Measurements from ENCODE around the gene TCF20. TPM values are rescaled to one million over a fixed set of nuclear protein-coding genes. Genes with fewer than 3 reads are reported as not detected.

The TCF20 gene
- polyA plus RNA-seq, 1 donor from 2014 or later = 1.4 TPM

- no peaks in the 10 kb centered on the region for H3K27me3 Mint-ChIP-seq
- peaks cover 15 to 32% (median 19%) of the 10 kb centered on the region in 3 donors for H3K4me1 Mint-ChIP-seq
- no peaks in the 10 kb centered on the region for H3K9me3 Mint-ChIP-seq
- H3K36me3 Mint-ChIP-seq = no peaks in the 10 kb centered on the region
- peak overlapping the region; percentile 87 to 95 (median 88) for H3K4me3 Mint-ChIP-seq
- H3K27ac Mint-ChIP-seq = peak overlapping the region; percentile 71 to 87 (median 81)
Observed at GRCh38 chr22:42268852-42269410, 1.5 kb downstream of the TCF20 start.

DNA sequence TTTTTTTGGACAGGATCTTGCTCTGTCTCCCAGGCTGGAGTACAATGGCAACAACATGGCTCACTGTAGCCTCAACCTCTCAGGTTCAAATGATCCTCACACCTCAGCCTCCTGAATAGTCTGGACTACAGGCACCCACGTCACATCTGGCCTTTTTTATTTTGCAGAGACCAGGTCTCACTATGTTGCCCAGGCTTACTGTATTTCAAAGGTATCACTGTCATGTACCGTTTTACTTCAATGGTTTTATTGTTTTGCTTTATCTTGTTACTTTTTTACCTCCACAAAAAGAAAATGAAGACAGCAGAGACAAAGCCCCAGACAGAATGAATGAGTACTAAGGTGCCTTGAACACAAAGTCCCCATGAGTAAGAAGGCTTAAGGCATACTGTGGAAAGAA, 5.1 kb downstream of the TCF20 start:
- peak overlapping the region in 2 of 4 donors; percentile 33 to 56 for H3K4me3 Mint-ChIP-seq
- no peaks in the 10 kb centered on the region for H3K36me3 Mint-ChIP-seq
- no peaks in the 10 kb centered on the region for H3K9me3 Mint-ChIP-seq
- H3K27me3 Mint-ChIP-seq = no peaks in the 10 kb centered on the region
- no peak overlapping the region for H3K27ac Mint-ChIP-seq
- peaks cover 24 to 53% (median 40%) of the 10 kb centered on the region in 3 donors for H3K4me1 Mint-ChIP-seq

- Mint-ChIP-seq H3K27ac (no peak overlapping the region), H3K36me3 (no peaks in the 10 kb centered on the region), H3K27me3 (no peaks in the 10 kb centered on the region), H3K4me1 (peaks cover 25 to 60% (median 43%) of the 10 kb centered on the region in 3 donors), H3K9me3 (no peaks in the 10 kb centered on the region), H3K4me3 (no peak overlapping the region)
Observed at GRCh38 chr22:42263944-42264343, 6.5 kb downstream of the TCF20 start.

- H3K27ac Mint-ChIP-seq = peak overlapping the region in 2 of 3 donors; percentile 64 to 81
- no peaks in the 10 kb centered on the region for H3K9me3 Mint-ChIP-seq
- no peaks in the 10 kb centered on the region for H3K36me3 Mint-ChIP-seq
- no peaks in the 10 kb centered on the region for H3K27me3 Mint-ChIP-seq
- peaks cover 18 to 59% (median 43%) of the 10 kb centered on the region in 3 donors for H3K4me1 Mint-ChIP-seq
- H3K4me3 Mint-ChIP-seq = no peak overlapping the region
Observed at GRCh38 chr22:42262964-42263363, 7.5 kb downstream of the TCF20 start.

- Mint-ChIP-seq H3K27ac (no peak overlapping the region), H3K4me3 (no peak overlapping the region), H3K9me3 (no peaks in the 10 kb centered on the region), H3K4me1 (peaks cover 22 to 63% (median 54%) of the 10 kb centered on the region in 3 donors), H3K36me3 (no peaks in the 10 kb centered on the region), H3K27me3 (no peaks in the 10 kb centered on the region)
Observed at GRCh38 chr22:42261296-42261695, 9.2 kb downstream of the TCF20 start.

DNA sequence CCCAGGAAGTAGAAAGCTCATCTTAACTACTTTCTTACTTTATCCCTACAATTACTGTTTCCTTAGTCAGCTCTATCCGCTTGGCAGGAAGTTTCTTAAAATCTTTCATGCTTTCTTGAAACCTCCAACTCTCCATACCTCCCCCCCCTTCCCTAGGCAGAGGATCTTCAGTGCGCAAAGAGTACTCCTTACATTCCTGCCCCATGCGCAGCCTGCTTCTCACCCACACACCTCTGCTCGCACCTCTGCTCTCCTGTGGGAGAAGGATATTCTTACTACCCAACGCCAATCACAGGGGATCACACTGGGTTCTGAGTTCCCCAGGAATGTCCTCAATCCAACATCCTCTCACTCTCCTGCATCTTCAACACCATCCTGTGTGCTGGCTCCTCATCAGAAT, 12.3 kb downstream of the TCF20 start:
- H3K27me3 Mint-ChIP-seq = no peaks in the 10 kb centered on the region
- peak overlapping the region in 1 of 3 donors; percentile 68 for H3K27ac Mint-ChIP-seq
- H3K36me3 Mint-ChIP-seq = no peaks in the 10 kb centered on the region
- H3K4me1 Mint-ChIP-seq = peaks cover 21 to 56% (median 55%) of the 10 kb centered on the region in 3 donors
- H3K4me3 Mint-ChIP-seq = no peak overlapping the region
- H3K9me3 Mint-ChIP-seq = no peaks in the 10 kb centered on the region

GRCh38 chr22:42257386-42257785, 13.1 kb downstream of the TCF20 start:
- H3K36me3 Mint-ChIP-seq = no peaks in the 10 kb centered on the region
- peak overlapping the region in 1 of 4 donors; percentile 11 for H3K4me3 Mint-ChIP-seq
- no peaks in the 10 kb centered on the region for H3K9me3 Mint-ChIP-seq
- no peaks in the 10 kb centered on the region for H3K27me3 Mint-ChIP-seq
- H3K4me1 Mint-ChIP-seq = peaks cover 19 to 53% (median 47%) of the 10 kb centered on the region in 3 donors
- no peak overlapping the region for H3K27ac Mint-ChIP-seq

- Mint-ChIP-seq H3K9me3 (no peaks in the 10 kb centered on the region), H3K27me3 (no peaks in the 10 kb centered on the region), H3K4me1 (peaks cover 15 to 48% (median 43%) of the 10 kb centered on the region in 3 donors), H3K27ac (no peak overlapping the region), H3K36me3 (no peaks in the 10 kb centered on the region), H3K4me3 (peak overlapping the region in 1 of 4 donors; percentile 11)
Observed at GRCh38 chr22:42256930-42257329, 13.5 kb downstream of the TCF20 start.

GRCh38 chr22:42256220-42256619, 14.2 kb downstream of the TCF20 start:
- H3K27ac Mint-ChIP-seq = peak overlapping the region in 1 of 3 donors; percentile 38
- H3K4me3 Mint-ChIP-seq = no peak overlapping the region
- H3K27me3 Mint-ChIP-seq = no peaks in the 10 kb centered on the region
- peaks cover 15 to 48% (median 41%) of the 10 kb centered on the region in 3 donors for H3K4me1 Mint-ChIP-seq
- H3K9me3 Mint-ChIP-seq = no peaks in the 10 kb centered on the region
- no peaks in the 10 kb centered on the region for H3K36me3 Mint-ChIP-seq

DNA sequence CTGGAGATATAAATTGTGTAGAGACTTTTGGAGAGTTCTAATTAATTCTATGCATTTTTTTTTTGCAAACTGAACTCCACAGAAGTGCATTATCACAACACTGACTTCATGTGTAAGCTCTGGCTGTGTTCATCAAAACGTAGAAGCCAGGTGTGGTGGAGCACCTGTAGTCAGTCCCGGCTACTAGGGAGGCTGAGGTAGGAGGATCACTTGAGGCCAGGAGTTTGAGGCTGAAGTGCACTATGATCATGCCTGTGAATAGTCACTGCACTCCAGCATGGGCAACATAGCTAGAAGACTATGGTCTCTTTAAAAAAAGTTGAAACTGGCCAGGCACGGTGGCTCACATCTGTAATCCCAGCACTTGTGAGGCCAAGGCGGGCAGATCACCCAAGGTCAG, 20.6 kb downstream of the TCF20 start:
- H3K4me3 Mint-ChIP-seq = peak overlapping the region in 1 of 4 donors; percentile 27

GRCh38 chr22:42248995-42249394, 21.5 kb downstream of the TCF20 start:
- H3K4me1 Mint-ChIP-seq = peaks cover 15 to 28% (median 16%) of the 10 kb centered on the region in 3 donors

More for the DNA sequence above, 20.6 kb downstream of the TCF20 start:
- Mint-ChIP-seq H3K36me3 (no peaks in the 10 kb centered on the region), H3K27me3 (no peaks in the 10 kb centered on the region), H3K4me1 (peaks cover 13 to 34% (median 17%) of the 10 kb centered on the region in 3 donors), H3K27ac (peak overlapping the region in 1 of 3 donors; percentile 35), H3K9me3 (peaks cover 0 to 1% (median 0%) of the 10 kb centered on the region in 3 donors)

DNA sequence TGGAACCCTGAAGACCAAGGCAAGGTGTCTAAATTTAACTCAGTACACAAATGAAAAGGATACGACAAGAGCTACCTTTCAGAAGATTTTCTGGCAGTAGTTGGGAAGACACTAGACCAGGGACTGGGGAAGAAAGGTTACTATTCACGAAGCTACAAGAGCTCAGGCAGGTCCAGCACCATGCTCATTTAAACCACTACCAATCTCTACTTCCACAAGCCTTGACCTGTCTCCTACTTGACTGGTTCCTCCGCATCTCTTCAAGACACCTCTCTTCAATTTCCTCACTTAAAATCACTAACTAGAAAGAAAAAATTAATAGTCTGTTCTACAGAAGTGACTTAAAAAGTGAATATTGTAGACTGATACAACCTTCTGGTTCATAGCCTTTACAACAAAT, 22.9 kb downstream of the TCF20 start:
- peaks cover 18 to 30% (median 19%) of the 10 kb centered on the region in 3 donors for H3K4me1 Mint-ChIP-seq
- H3K27ac Mint-ChIP-seq = peak overlapping the region in 1 of 3 donors; percentile 39
- no peaks in the 10 kb centered on the region for H3K27me3 Mint-ChIP-seq
- H3K4me3 Mint-ChIP-seq = no peak overlapping the region
- peaks cover 0 to 1% (median 0%) of the 10 kb centered on the region in 3 donors for H3K9me3 Mint-ChIP-seq
- peaks cover 4% of the 10 kb centered on the region for H3K36me3 Mint-ChIP-seq

More at GRCh38 chr22:42248995-42249394, 21.5 kb downstream of the TCF20 start:
- H3K9me3 Mint-ChIP-seq = peaks cover 0 to 1% (median 0%) of the 10 kb centered on the region in 3 donors
- H3K4me3 Mint-ChIP-seq = no peak overlapping the region
- H3K36me3 Mint-ChIP-seq = peaks cover 4% of the 10 kb centered on the region
- H3K27ac Mint-ChIP-seq = no peak overlapping the region
- no peaks in the 10 kb centered on the region for H3K27me3 Mint-ChIP-seq

DNA sequence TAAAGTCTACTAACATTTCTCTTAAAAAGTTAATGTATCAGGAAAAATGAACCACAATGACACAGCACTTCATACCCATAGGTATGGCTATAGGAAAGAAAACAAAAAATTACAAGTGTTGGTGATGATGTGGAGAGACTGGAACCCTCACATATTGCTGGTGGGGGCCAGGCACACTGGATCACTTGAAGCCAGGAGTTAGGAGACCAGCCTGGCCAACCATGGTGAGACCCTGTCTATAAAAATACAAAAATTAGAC, 26.7 kb downstream of the TCF20 start:
- no peaks in the 10 kb centered on the region for H3K27me3 Mint-ChIP-seq
- H3K27ac Mint-ChIP-seq = no peak overlapping the region
- H3K4me1 Mint-ChIP-seq = peaks cover 17 to 29% (median 22%) of the 10 kb centered on the region in 3 donors
- peaks cover 0 to 1% (median 0%) of the 10 kb centered on the region in 3 donors for H3K9me3 Mint-ChIP-seq
- peaks cover 4% of the 10 kb centered on the region for H3K36me3 Mint-ChIP-seq
- H3K4me3 Mint-ChIP-seq = no peak overlapping the region

GRCh38 chr22:42236848-42237247, 33.6 kb downstream of the TCF20 start:
- Mint-ChIP-seq H3K27ac (no peak overlapping the region), H3K36me3 (peaks cover 8% of the 10 kb centered on the region), H3K4me3 (no peak overlapping the region), H3K9me3 (no peaks in the 10 kb centered on the region), H3K27me3 (no peaks in the 10 kb centered on the region), H3K4me1 (peaks cover 20 to 45% (median 41%) of the 10 kb centered on the region in 3 donors)

GRCh38 chr22:42236268-42236667, 34.2 kb downstream of the TCF20 start:
- H3K4me3 Mint-ChIP-seq = no peak overlapping the region
- no peaks in the 10 kb centered on the region for H3K27me3 Mint-ChIP-seq
- no peak overlapping the region for H3K27ac Mint-ChIP-seq
- H3K9me3 Mint-ChIP-seq = no peaks in the 10 kb centered on the region
- peaks cover 20 to 41% (median 40%) of the 10 kb centered on the region in 3 donors for H3K4me1 Mint-ChIP-seq
- peaks cover 8% of the 10 kb centered on the region for H3K36me3 Mint-ChIP-seq

GRCh38 chr22:42233879-42234278, 36.6 kb downstream of the TCF20 start:
- Mint-ChIP-seq H3K4me1 (peaks cover 29 to 49% (median 44%) of the 10 kb centered on the region in 3 donors), H3K27me3 (no peaks in the 10 kb centered on the region), H3K36me3 (peaks cover 8% of the 10 kb centered on the region), H3K4me3 (no peak overlapping the region), H3K27ac (peak overlapping the region in 1 of 3 donors; percentile 14), H3K9me3 (no peaks in the 10 kb centered on the region)

Measured in IgD-negative memory B cell (primary cell).